ENCODE results near the gene ACSS3. TPM values are rescaled to one million over a fixed set of nuclear protein-coding genes. Genes with fewer than 3 reads are reported as not detected.

Gene ACSS3
- total and polyA plus RNA-seq, 4 experiments from 2014 or later, result not detected

DNA sequence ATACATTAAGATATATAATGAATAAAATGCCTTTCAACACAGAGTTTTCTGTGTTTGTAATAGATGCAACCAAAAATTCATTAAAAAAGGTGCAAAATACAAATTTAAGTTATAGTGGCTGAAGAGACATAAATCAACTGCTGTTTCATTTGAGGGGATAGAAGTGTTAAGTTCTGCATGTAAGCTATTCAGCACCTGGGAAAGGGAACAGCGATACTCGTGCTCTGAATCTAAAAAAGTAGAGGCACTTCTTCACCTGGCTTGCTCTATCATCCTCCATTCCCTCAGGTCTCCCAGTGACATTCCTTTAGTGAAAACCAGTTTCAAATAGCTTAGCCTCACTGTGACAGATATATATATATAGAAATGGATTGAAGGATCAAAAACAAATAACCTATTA is 222.6 kb downstream of the ACSS3 start:
- Histone ChIP-seq H3K27me3 (ENCODE audit: insufficient read depth, low read length) (no peaks in the 10 kb centered on the region), H3K9me3 (ENCODE audit: control insufficient read depth in 1 of 2, low read length in 2 of 2) (no peaks in the 10 kb centered on the region), H3K4me1 (ENCODE audit: insufficient read depth, low read length) (no peaks in the 10 kb centered on the region), H3K36me3 (ENCODE audit: insufficient read depth, low read length) (no peaks in the 10 kb centered on the region), H3K4me3 (ENCODE audit: low read length in 2 of 2) (no peak overlapping the region), H3K27ac (ENCODE audit: low read depth, low read length) (no peak overlapping the region)
- no peak overlapping the region for H3K4me3 Mint-ChIP-seq
- no peaks in the 10 kb centered on the region for H3K36me3 Mint-ChIP-seq
- ChIA-PET CTCF (ENCODE audit: partially characterized antibody) (no interaction called here), POLR2A (ENCODE audit: partially characterized antibody) (no interaction called here)
- no peak overlapping the region for H3K27ac Mint-ChIP-seq
- no peak for DNase-seq
- no peaks in the 10 kb centered on the region for H3K27me3 Mint-ChIP-seq
- intact Hi-C loops (cut with micrococcal nuclease), result no loop called here
- peaks cover 0 to 5% (median 3%) of the 10 kb centered on the region in 8 donors for H3K9me3 Mint-ChIP-seq
- H3K4me1 Mint-ChIP-seq, result no peaks in the 10 kb centered on the region

GRCh38 chr12:81303935-81304334 is 226.1 kb downstream of the ACSS3 start:
- Histone ChIP-seq H3K27ac (ENCODE audit: low read depth, low read length) (no peak overlapping the region), H3K36me3 (ENCODE audit: insufficient read depth, low read length) (no peaks in the 10 kb centered on the region), H3K4me3 (ENCODE audit: low read length in 2 of 2) (no peak overlapping the region), H3K4me1 (ENCODE audit: insufficient read depth, low read length) (no peaks in the 10 kb centered on the region), H3K9me3 (ENCODE audit: control insufficient read depth in 1 of 2, low read length in 2 of 2) (no peaks in the 10 kb centered on the region), H3K27me3 (ENCODE audit: insufficient read depth, low read length) (no peaks in the 10 kb centered on the region)
- POLR2A ChIA-PET (ENCODE audit: partially characterized antibody), result no interaction called here
- Mint-ChIP-seq H3K9me3 (peaks cover 0 to 9% (median 3%) of the 10 kb centered on the region in 8 donors), H3K36me3 (no peaks in the 10 kb centered on the region), H3K27ac (no peak overlapping the region), H3K4me1 (no peaks in the 10 kb centered on the region), H3K27me3 (no peaks in the 10 kb centered on the region), H3K4me3 (no peak overlapping the region)
- intact Hi-C loops (cut with micrococcal nuclease), result no loop called here
- CTCF ChIA-PET (ENCODE audit: partially characterized antibody), result no interaction called here
- DNase-seq, result no peak

Small RNAs within 50 kb of the gene (microRNA-seq; reads per million reads assigned to microRNA genes)
- gene MIR4699 (ENCODE audit: borderline microRNAs expressed, borderline number of aligned reads, borderline replicate concordance), result not detected

Other genes with a start within 250 kb of the ACSS3 start
- gene LIN7A, start 140.1 kb upstream of the ACSS3 start, total RNA-seq, result not detected
- not detected for gene LIN7A, start 140.1 kb upstream of the ACSS3 start, polyA plus RNA-seq